ENCODE results near the gene RIOK2.

DNA sequence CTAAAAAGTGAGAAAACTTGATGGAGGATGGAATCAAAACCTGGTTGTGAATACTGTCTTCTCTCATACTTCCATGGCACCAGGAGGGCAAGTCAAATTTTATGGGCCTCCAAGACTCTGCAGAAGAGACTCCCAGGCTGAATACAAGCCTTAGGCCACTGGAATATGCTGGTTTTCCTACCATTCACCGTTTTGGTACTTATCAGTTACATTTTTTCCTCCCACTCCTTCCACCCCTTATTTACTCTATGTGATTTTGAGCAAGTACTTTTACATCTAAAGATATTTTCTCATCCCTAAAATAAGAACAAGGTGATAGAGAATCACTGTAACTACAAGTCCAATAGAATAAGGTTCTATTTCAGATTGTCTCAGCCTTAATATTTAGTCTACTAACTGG is 32.6 kb downstream of the RIOK2 start:
- TF ChIP-seq POLR2A (conservative IDR thresholded peaks at IDR 0.05) (no peak), WHSC1 (IDR thresholded peaks at IDR 0.05; ENCODE audit: low read length) (no peak), ZBTB7A (IDR thresholded peaks at IDR 0.05; ENCODE audit: borderline replicate concordance, control insufficient read depth, low read depth, low read length) (no peak), ZNF785 (CRISPR knock-in tag; IDR thresholded peaks at IDR 0.05) (no peak), TOE1 (IDR thresholded peaks at IDR 0.05; ENCODE audit: borderline replicate concordance) (no peak), TOE1 (CRISPR knock-in tag; IDR thresholded peaks at IDR 0.05; ENCODE audit: borderline replicate concordance, low read depth) (no peak), POLR2AphosphoS5 (IDR thresholded peaks at IDR 0.05; ENCODE audit: control insufficient read depth, insufficient read depth, low read depth, low read length) (no peak)
- TF ChIP-seq, protein P1, sequence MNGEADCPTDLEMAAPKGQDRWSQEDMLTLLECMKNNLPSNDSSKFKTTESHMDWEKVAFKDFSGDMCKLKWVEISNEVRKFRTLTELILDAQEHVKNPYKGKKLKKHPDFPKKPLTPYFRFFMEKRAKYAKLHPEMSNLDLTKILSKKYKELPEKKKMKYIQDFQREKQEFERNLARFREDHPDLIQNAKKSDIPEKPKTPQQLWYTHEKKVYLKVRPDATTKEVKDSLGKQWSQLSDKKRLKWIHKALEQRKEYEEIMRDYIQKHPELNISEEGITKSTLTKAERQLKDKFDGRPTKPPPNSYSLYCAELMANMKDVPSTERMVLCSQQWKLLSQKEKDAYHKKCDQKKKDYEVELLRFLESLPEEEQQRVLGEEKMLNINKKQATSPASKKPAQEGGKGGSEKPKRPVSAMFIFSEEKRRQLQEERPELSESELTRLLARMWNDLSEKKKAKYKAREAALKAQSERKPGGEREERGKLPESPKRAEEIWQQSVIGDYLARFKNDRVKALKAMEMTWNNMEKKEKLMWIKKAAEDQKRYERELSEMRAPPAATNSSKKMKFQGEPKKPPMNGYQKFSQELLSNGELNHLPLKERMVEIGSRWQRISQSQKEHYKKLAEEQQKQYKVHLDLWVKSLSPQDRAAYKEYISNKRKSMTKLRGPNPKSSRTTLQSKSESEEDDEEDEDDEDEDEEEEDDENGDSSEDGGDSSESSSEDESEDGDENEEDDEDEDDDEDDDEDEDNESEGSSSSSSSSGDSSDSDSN (IDR thresholded peaks at IDR 0.05; ENCODE audit: borderline replicate concordance in 1 of 2, low read depth in 2 of 2, low read length in 2 of 2), result no peak
- TF ChIP-seq, protein P2, sequence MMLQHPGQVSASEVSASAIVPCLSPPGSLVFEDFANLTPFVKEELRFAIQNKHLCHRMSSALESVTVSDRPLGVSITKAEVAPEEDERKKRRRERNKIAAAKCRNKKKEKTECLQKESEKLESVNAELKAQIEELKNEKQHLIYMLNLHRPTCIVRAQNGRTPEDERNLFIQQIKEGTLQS (IDR thresholded peaks at IDR 0.05), result no peak
- TF ChIP-seq, protein P2 (CRISPR knock-in tag; conservative IDR thresholded peaks at IDR 0.05), result no peak

Data from K562 (cell line).